ENCODE measurements around the gene DYRK3. TPM values are rescaled to one million over a fixed set of nuclear protein-coding genes. Genes with fewer than 3 reads are reported as not detected.

The DYRK3 gene
- total and polyA plus RNA-seq, 2 of the 8 experiments (the other 6 are each of a cell fraction or from before 2014, with no cell fraction given), result 2.1 to 8.5 TPM

DNA sequence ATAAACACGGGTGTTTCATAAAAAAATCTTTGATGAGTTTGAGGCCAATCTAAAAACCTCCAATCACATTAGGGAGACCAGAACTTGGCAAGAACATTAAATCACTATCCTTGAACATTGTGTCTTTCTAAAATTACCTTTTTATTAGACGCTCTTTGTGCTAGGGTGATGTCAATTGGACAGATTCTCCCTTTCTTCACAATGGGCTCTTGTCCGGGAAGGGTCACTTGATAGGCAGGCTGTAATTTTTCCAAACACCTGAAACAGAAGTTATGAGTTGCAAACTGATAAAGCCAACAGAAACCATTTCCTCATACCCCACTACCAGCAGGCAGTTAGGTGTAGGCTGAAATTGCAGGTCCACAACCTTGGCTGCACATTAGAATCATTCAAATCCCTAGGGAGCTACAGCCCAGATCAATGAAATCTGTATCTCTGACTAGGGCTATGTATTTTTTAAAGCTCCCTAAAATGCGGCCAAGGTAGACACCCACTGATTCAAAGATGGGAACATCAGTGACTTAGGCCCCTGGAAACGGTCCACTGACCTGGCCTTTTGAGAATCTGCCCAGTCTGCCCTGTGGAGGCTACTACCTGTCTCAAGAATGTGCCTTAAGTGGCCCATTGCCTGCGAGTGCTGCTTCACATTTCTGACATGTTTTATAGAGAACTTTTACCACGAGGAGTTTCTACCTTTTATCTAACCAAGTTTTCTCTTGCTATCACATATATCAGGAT lies 39.6 kb upstream of the DYRK3 start:
- Histone ChIP-seq H2BK120ac (replicated peaks; ENCODE audit: low read depth, low read length) (no peak overlapping the region), H3K4ac (replicated peaks; ENCODE audit: insufficient read length, low read depth, low read length) (no peak overlapping the region), H3K79me2 (ENCODE audit: control insufficient read depth in 1 of 2, insufficient read depth in 2 of 2, low read length in 2 of 2) (no peaks in the 10 kb centered on the region), H4K8ac (ENCODE audit: extremely low read depth, insufficient read depth, low read length) (no peak overlapping the region), H4K91ac (replicated peaks; ENCODE audit: insufficient read length, low read length) (no peak overlapping the region), H4K5ac (ENCODE audit: insufficient read length, low read depth, low read length) (no peak overlapping the region), H3K27ac (ENCODE audit: low read depth, low read length) (no peak overlapping the region), H2BK15ac (ENCODE audit: low read length) (no peak overlapping the region), H3K18ac (ENCODE audit: extremely low read depth, low read length) (no peak overlapping the region), H3K9ac (replicated peaks in 1 of 4; ENCODE audit: extremely low read depth in 1 of 4, low read depth in 3 of 4, low read length in 3 of 4) (no peak overlapping the region), H3K79me1 (ENCODE audit: low read depth, low read length) (no peaks in the 10 kb centered on the region), H3K14ac (ENCODE audit: insufficient read length) (no peak overlapping the region), H3K4me2 (ENCODE audit: insufficient read depth in 1 of 2, low read depth in 2 of 2, low read length in 2 of 2) (no peak overlapping the region), H3K4me1 (replicated peaks in 1 of 4; ENCODE audit: control insufficient read depth in 3 of 4, insufficient read depth in 4 of 4, low read length in 3 of 4) (no peaks in the 10 kb centered on the region), H2AK5ac (ENCODE audit: low read depth, low read length) (no peak overlapping the region), H3K23me2 (ENCODE audit: low read depth, low read length) (no peaks in the 10 kb centered on the region), H3K9me3 (ENCODE audit: insufficient read depth in 2 of 2, low read depth in 1 of 2, low read length in 1 of 2) (no peaks in the 10 kb centered on the region), H2BK20ac (ENCODE audit: low read length) (no peak overlapping the region), H3K23ac (ENCODE audit: insufficient read length) (no peak overlapping the region), H3K56ac (replicated peaks; ENCODE audit: insufficient read length, low read depth, low read length) (no peak overlapping the region), H3K4me3 (ENCODE audit: extremely low read depth in 1 of 4, insufficient read depth in 2 of 4, low read depth in 3 of 4, low read length in 4 of 4) (no peak overlapping the region), H3K27me3 (replicated peaks in 1 of 4; ENCODE audit: control insufficient read depth in 3 of 4, extremely low read depth in 1 of 4, insufficient read depth in 3 of 4, low read length in 3 of 4) (no peaks in the 10 kb centered on the region), H2AFZ (ENCODE audit: low read length) (no peak overlapping the region), H3K36me3 (ENCODE audit: control insufficient read depth in 2 of 4, insufficient read depth in 4 of 4, low read length in 3 of 4) (peaks cover 6 to 42% (median 22%) of the 10 kb centered on the region in 4 experiments), H2BK5ac (ENCODE audit: low read depth, low read length) (no peak overlapping the region), H4K20me1 (replicated peaks in 1 of 2; ENCODE audit: control insufficient read depth in 1 of 2, insufficient read depth in 2 of 2, low read length in 2 of 2) (no peaks in the 10 kb centered on the region), H2BK12ac (ENCODE audit: low read depth, low read length) (no peak overlapping the region)
- ChIA-PET POLR2A (ENCODE audit: partially characterized antibody) (interaction anchor here (1.2 kb wide), 1 partner anchor 101 kb away, joined by 3 read pairs; no protein-coding TSS in a partner anchor), CTCF (ENCODE audit: partially characterized antibody) (interaction anchor here (0.9 to 2.9 kb wide), 6 partner anchors 15 to 116 kb away, joined by 3 to 10 read pairs (median 3); no protein-coding TSS in a partner anchor)
- TF ChIP-seq, protein P1, sequence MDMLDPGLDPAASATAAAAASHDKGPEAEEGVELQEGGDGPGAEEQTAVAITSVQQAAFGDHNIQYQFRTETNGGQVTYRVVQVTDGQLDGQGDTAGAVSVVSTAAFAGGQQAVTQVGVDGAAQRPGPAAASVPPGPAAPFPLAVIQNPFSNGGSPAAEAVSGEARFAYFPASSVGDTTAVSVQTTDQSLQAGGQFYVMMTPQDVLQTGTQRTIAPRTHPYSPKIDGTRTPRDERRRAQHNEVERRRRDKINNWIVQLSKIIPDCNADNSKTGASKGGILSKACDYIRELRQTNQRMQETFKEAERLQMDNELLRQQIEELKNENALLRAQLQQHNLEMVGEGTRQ (IDR thresholded peaks at IDR 0.05; ENCODE audit: low read length), result no peak
- TF ChIP-seq KDM1A (IDR thresholded peaks at IDR 0.05; ENCODE audit: borderline replicate concordance, low read length), result no peak
- TF ChIP-seq, protein P2, sequence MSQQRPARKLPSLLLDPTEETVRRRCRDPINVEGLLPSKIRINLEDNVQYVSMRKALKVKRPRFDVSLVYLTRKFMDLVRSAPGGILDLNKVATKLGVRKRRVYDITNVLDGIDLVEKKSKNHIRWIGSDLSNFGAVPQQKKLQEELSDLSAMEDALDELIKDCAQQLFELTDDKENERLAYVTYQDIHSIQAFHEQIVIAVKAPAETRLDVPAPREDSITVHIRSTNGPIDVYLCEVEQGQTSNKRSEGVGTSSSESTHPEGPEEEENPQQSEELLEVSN (IDR thresholded peaks at IDR 0.05), result no peak
- 85% methylated on average over 7 of the region's 7 CpGs; no CpG with 5 or more reads in 1 of the 2 experiments for WGBS, 2 experiments (ENCODE audit: extremely low coverage in 1 of 2, insufficient coverage in 1 of 2, insufficient read length in 1 of 2, insufficient replicate concordance in 2 of 2, low coverage in 1 of 2, low lambda C conversion rate in 2 of 2, missing lambda C conversion rate in 1 of 2)
- FAIRE-seq (no peak), DNase-seq (ENCODE audit: low read depth in 1 of 2, low spot score in 2 of 2) (no peak)

All from H1 (cell line).